Measurements from ENCODE around the gene KIF11. TPM values are rescaled to one million over a fixed set of nuclear protein-coding genes. Genes with fewer than 3 reads are reported as not detected.

KIF11 gene
- polyA plus RNA-seq, 1 donor = 12.5 TPM

DNA sequence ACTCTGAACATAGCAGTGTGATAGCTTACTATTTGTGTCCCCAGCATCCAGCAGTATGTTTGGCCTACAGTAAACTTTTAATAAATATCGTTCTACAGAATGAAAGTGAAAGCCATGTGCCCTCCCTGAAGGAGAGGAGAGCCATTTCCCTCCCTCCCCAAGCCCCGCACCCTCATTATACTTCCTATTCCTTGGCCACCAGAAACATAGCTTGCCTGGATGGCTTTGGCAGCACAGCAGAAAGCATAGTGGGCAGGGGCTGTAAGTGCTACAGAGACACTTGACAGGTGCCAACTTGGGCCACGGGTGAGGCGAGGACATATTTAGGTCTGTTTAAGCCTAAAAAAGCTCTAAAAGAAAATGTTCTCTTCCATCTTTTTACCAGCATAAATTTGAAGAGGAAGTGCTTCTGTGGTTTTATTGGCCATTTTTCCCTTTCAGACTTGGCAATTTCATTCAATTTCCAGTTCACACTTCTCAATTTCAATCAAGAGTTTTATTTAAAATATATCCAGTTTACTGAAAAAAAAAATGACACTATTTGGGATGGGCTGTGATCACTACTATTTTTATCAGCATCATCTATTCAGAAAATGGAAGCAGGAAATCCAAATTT, 109.5 kb downstream of the KIF11 start:
- no CpG with 5 or more reads among the region's 4 CpGs for WGBS (ENCODE audit: insufficient coverage, low lambda C conversion rate)
- no peak overlapping the region for H3K4me3 ChIP-seq (ENCODE audit: low read length)
- no peaks in the 10 kb centered on the region for H3K36me3 ChIP-seq (ENCODE audit: control insufficient read depth, insufficient read depth, low read length)
- peaks cover 43% of the 10 kb centered on the region for H3K27me3 ChIP-seq (ENCODE audit: control insufficient read depth, insufficient read depth, low read length)
- no peak overlapping the region for H3K27ac ChIP-seq (ENCODE audit: low read length)
- H3K9me3 ChIP-seq (ENCODE audit: control insufficient read depth, low read depth, low read length) = no peaks in the 10 kb centered on the region
- peaks cover 6% of the 10 kb centered on the region for H3K4me1 ChIP-seq (ENCODE audit: control insufficient read depth, insufficient read depth, low read length)
- DNase-seq = no peak

Other genes starting within 250 kb of the KIF11 start
- 20.8 TPM for gene IDE, start 19.0 kb upstream of the KIF11 start, polyA plus RNA-seq
- gene HHEX, start 96.8 kb downstream of the KIF11 start, polyA plus RNA-seq = 7.1 TPM